ENCODE data around the gene ROBO3. TPM values are rescaled to one million over a fixed set of nuclear protein-coding genes. Genes with fewer than 3 reads are reported as not detected.
A peak's percentile ranks its signal among the peaks of the same experiment; 100 is the strongest.

ROBO3 gene
- total RNA-seq, 1 experiment from 2014 or later, result 21.3 TPM

DNA sequence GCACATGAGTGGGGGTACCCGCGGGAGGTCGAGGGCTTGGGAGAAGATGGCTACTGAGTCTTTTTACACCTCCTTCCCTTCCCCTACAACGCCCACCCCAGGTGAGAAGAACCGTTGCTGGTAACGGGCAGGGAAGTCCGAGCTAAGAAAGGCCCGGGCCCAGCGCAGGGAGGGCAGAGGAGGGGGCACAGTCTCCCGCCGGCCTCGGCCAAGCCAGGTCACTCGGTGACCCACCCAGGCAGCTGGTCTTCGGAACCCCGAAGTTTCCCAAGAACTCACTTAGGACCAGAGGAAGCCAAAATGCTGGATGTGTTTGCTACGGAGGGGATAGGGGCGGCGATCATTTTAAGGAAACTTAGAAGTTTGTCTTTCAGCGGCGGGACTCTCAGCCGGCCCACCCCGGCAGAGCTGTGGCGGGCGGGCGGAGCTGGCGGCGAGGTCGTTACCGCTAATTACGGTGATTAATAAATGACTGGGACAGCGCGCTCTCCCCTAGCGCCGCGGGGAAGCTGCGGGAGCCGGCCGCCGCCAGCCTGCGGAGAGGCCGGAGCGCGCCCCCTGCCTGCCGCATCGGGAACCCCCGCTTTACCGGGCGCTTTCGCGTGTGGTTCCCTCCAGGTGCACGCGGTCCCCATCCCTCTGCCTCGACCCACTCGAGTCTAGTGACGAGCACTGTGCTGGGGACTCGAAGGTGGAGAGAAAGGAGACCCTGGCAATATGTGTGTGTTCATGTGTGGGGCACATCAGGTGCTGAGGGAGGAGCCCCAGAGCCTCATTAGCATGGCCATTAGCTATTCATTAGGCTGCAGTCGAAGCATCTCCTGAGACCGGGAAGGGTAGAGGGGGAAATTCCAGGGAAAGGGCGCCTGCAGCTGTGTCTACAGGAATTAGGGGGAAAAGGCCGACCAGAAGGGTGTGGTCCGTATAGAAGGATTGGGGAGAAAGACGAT, 945 bp downstream of the ROBO3 start (continued):
- TF ChIP-seq, protein P1, sequence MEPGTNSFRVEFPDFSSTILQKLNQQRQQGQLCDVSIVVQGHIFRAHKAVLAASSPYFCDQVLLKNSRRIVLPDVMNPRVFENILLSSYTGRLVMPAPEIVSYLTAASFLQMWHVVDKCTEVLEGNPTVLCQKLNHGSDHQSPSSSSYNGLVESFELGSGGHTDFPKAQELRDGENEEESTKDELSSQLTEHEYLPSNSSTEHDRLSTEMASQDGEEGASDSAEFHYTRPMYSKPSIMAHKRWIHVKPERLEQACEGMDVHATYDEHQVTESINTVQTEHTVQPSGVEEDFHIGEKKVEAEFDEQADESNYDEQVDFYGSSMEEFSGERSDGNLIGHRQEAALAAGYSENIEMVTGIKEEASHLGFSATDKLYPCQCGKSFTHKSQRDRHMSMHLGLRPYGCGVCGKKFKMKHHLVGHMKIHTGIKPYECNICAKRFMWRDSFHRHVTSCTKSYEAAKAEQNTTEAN (CRISPR knock-in tag; IDR thresholded peaks at IDR 0.05), result peak; percentile 86
- TF ChIP-seq, protein P2, sequence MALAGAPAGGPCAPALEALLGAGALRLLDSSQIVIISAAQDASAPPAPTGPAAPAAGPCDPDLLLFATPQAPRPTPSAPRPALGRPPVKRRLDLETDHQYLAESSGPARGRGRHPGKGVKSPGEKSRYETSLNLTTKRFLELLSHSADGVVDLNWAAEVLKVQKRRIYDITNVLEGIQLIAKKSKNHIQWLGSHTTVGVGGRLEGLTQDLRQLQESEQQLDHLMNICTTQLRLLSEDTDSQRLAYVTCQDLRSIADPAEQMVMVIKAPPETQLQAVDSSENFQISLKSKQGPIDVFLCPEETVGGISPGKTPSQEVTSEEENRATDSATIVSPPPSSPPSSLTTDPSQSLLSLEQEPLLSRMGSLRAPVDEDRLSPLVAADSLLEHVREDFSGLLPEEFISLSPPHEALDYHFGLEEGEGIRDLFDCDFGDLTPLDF (CRISPR knock-in tag; IDR thresholded peaks at IDR 0.05), result 0 out of 2 replicates have a peak, but pooled peaks have one; percentile 24
- TF ChIP-seq CREM (CRISPR knock-in tag; IDR thresholded peaks at IDR 0.05), result no peak
- no peak for TF ChIP-seq ZNF232 (CRISPR knock-in tag; IDR thresholded peaks at IDR 0.05)
- TF ChIP-seq, protein P3, sequence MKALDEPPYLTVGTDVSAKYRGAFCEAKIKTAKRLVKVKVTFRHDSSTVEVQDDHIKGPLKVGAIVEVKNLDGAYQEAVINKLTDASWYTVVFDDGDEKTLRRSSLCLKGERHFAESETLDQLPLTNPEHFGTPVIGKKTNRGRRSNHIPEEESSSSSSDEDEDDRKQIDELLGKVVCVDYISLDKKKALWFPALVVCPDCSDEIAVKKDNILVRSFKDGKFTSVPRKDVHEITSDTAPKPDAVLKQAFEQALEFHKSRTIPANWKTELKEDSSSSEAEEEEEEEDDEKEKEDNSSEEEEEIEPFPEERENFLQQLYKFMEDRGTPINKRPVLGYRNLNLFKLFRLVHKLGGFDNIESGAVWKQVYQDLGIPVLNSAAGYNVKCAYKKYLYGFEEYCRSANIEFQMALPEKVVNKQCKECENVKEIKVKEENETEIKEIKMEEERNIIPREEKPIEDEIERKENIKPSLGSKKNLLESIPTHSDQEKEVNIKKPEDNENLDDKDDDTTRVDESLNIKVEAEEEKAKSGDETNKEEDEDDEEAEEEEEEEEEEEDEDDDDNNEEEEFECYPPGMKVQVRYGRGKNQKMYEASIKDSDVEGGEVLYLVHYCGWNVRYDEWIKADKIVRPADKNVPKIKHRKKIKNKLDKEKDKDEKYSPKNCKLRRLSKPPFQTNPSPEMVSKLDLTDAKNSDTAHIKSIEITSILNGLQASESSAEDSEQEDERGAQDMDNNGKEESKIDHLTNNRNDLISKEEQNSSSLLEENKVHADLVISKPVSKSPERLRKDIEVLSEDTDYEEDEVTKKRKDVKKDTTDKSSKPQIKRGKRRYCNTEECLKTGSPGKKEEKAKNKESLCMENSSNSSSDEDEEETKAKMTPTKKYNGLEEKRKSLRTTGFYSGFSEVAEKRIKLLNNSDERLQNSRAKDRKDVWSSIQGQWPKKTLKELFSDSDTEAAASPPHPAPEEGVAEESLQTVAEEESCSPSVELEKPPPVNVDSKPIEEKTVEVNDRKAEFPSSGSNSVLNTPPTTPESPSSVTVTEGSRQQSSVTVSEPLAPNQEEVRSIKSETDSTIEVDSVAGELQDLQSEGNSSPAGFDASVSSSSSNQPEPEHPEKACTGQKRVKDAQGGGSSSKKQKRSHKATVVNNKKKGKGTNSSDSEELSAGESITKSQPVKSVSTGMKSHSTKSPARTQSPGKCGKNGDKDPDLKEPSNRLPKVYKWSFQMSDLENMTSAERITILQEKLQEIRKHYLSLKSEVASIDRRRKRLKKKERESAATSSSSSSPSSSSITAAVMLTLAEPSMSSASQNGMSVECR (CRISPR knock-in tag; IDR thresholded peaks at IDR 0.05; ENCODE audit: borderline replicate concordance), result peak; percentile 89; the same call in 1 of the 2 replicates
- TF ChIP-seq FOXP1 (CRISPR knock-in tag; IDR thresholded peaks at IDR 0.05; ENCODE audit: borderline replicate concordance), result peak; percentile 97
- TF ChIP-seq, protein P4, sequence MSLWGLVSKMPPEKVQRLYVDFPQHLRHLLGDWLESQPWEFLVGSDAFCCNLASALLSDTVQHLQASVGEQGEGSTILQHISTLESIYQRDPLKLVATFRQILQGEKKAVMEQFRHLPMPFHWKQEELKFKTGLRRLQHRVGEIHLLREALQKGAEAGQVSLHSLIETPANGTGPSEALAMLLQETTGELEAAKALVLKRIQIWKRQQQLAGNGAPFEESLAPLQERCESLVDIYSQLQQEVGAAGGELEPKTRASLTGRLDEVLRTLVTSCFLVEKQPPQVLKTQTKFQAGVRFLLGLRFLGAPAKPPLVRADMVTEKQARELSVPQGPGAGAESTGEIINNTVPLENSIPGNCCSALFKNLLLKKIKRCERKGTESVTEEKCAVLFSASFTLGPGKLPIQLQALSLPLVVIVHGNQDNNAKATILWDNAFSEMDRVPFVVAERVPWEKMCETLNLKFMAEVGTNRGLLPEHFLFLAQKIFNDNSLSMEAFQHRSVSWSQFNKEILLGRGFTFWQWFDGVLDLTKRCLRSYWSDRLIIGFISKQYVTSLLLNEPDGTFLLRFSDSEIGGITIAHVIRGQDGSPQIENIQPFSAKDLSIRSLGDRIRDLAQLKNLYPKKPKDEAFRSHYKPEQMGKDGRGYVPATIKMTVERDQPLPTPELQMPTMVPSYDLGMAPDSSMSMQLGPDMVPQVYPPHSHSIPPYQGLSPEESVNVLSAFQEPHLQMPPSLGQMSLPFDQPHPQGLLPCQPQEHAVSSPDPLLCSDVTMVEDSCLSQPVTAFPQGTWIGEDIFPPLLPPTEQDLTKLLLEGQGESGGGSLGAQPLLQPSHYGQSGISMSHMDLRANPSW (CRISPR knock-in tag; conservative IDR thresholded peaks at IDR 0.05; ENCODE audit: low read depth), result no peak
- peak; percentile 89; the same call in 1 of the 2 replicates for TF ChIP-seq JUN (CRISPR knock-in tag; IDR thresholded peaks at IDR 0.05)
- TF ChIP-seq, protein P5, sequence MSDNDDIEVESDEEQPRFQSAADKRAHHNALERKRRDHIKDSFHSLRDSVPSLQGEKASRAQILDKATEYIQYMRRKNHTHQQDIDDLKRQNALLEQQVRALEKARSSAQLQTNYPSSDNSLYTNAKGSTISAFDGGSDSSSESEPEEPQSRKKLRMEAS (CRISPR knock-in tag; IDR thresholded peaks at IDR 0.05), result peak; percentile 94
- TF ChIP-seq NFYB (CRISPR knock-in tag; conservative IDR thresholded peaks at IDR 0.05; ENCODE audit: low read depth), result 0 out of 2 replicates have a peak, but pooled peaks have one; percentile 21
- TF ChIP-seq SOX15 (CRISPR knock-in tag; IDR thresholded peaks at IDR 0.05), result no peak
- peak; percentile 90 for TF ChIP-seq SMAD4 (CRISPR knock-in tag; IDR thresholded peaks at IDR 0.05)
- TF ChIP-seq, protein P6, sequence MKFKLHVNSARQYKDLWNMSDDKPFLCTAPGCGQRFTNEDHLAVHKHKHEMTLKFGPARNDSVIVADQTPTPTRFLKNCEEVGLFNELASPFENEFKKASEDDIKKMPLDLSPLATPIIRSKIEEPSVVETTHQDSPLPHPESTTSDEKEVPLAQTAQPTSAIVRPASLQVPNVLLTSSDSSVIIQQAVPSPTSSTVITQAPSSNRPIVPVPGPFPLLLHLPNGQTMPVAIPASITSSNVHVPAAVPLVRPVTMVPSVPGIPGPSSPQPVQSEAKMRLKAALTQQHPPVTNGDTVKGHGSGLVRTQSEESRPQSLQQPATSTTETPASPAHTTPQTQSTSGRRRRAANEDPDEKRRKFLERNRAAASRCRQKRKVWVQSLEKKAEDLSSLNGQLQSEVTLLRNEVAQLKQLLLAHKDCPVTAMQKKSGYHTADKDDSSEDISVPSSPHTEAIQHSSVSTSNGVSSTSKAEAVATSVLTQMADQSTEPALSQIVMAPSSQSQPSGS (CRISPR knock-in tag; IDR thresholded peaks at IDR 0.05; ENCODE audit: borderline replicate concordance, low read depth), result peak; percentile 82; the same call in 1 of the 2 replicates

Measured in WTC11 (cell line).